HepG2 (cell line): ENCODE data around the gene FAM163B. TPM values are rescaled to one million over a fixed set of nuclear protein-coding genes. Genes with fewer than 3 reads are reported as not detected.

Experiments used
- ATAC-seq: fragments of 200-7000 bp; cut with Tn5 transposase; 3 replicates; pipeline ENCODE4 v1.9.1; 2020; ENCODE audit warnings: mild to moderate bottlenecking, moderate library complexity
- BruUV-seq: library from RNA; stranded (reverse); fragments of 400-500 nt; replicated peaks from 2 replicates; lab custom pipeline; 2021; lab: Mats Ljungman, UMichigan
- CTCF ChIA-PET: fragments of 300-600 bp; formaldehyde crosslinking; extraction: SDS; loops from one replicate; lab custom pipeline; 2021; ENCODE audit warnings: low total read pairs, inconsistent platforms, low intra/inter-chr PET ratio; lab: Yijun Ruan, JAX
- POLR2A ChIA-PET: fragments of 350-600 bp; sonication (Branson Sonifier 250); formaldehyde crosslinking; loops from one replicate; lab custom pipeline; 2020; ENCODE audit warnings: antibody characterized with exemption, inconsistent platforms; lab: Yijun Ruan, JAX
- DNase-seq: peaks from one replicate; pipeline ENCODE4 v3.0.0-alpha.2; 2015; ENCODE audit warnings: low spot score
- FAIRE-seq: peaks from 3 replicates; lab custom pipeline; 2011; peaks lifted over from hg19 to GRCh38; lab: Jason Lieb, UNC
- H2AFZ ChIP-seq: one replicate; pipeline ENCODE4 v1.6.1; 2011; ENCODE audit warnings: low read length, inconsistent platforms
- H3K27ac ChIP-seq: fragments of 300-600 bp; 3 replicates; pipeline ENCODE4 v1.8.0; 2011; ENCODE audit warnings: mixed run types, mild to moderate bottlenecking, mixed read lengths, low read length, inconsistent platforms; ENCODE audit not compliant: insufficient read depth; ENCODE audit errors: extremely low read length
- H3K27me3 ChIP-seq, 2 experiments: fragments of 200-600 bp in 1 of 2; 2 replicates in 1 of 2; 3 replicates in 1 of 2; pipeline versions ENCODE4 v1.6.0 to v1.8.0; 2011; ENCODE audit warnings: low read length in 2 of 2, mild to moderate bottlenecking in 2 of 2, moderate library complexity in 2 of 2, inconsistent platforms in 1 of 2; ENCODE audit not compliant: insufficient read depth in 2 of 2, control insufficient read depth in 1 of 2
- H3K36me3 ChIP-seq, 2 experiments: fragments of 200-600 bp in 1 of 2; replicated peaks in 1 of 2; 2 replicates in 1 of 2; 3 replicates in 1 of 2; pipeline versions ENCODE4 v1.5.1 to v1.8.0; 2011; ENCODE audit warnings: low read length in 2 of 2, inconsistent platforms in 1 of 2; ENCODE audit not compliant: insufficient read depth in 2 of 2, control insufficient read depth in 1 of 2
- H3K4me1 ChIP-seq: 2 replicates; pipeline ENCODE4 v1.5.1; 2012; ENCODE audit warnings: low read length, inconsistent platforms; ENCODE audit not compliant: insufficient read depth
- H3K4me2 ChIP-seq: 2 replicates; pipeline ENCODE4 v1.6.0; 2011; ENCODE audit warnings: low read depth, low read length, inconsistent platforms
- H3K4me3 ChIP-seq, 3 experiments: fragments of 200-600 bp in 1 of 3; sonication (generic), shearing (Covaris generic) in 1 of 3; replicated peaks in 1 of 3; 2 replicates each; pipeline ENCODE4 v1.5.1; 2011 to 2016; ENCODE audit warnings: low read length in 3 of 3, inconsistent platforms in 2 of 3, low read depth in 2 of 3, mild to moderate bottlenecking in 2 of 3, control low read depth in 1 of 3, mixed read lengths in 1 of 3; ENCODE audit not compliant: insufficient read depth in 1 of 3
- H3K79me2 ChIP-seq: one replicate; pipeline ENCODE4 v1.6.1; 2011; ENCODE audit warnings: low read length, inconsistent platforms; ENCODE audit not compliant: insufficient read depth
- H3K9ac ChIP-seq: 2 replicates; pipeline ENCODE4 v1.6.0; 2011; ENCODE audit warnings: mild to moderate bottlenecking, low read depth, low read length, inconsistent platforms; ENCODE audit not compliant: insufficient read depth
- H3K9me3 ChIP-seq: 2 replicates; pipeline ENCODE4 v1.5.1; 2012; ENCODE audit warnings: mild to moderate bottlenecking, low read length
- H4K20me1 ChIP-seq: 2 replicates; pipeline ENCODE4 v1.6.0; 2011; ENCODE audit warnings: inconsistent platforms, mild to moderate bottlenecking, low read length, moderate library complexity; ENCODE audit not compliant: insufficient read depth
- ATF1 ChIP-seq: IDR thresholded peaks from 2 replicates; pipeline ENCODE4 v1.6.1; 2016; ENCODE audit warnings: mild to moderate bottlenecking, control low read depth
- EP300 ChIP-seq, 3 experiments: sonication (generic) in 1 of 3; formaldehyde crosslinking in 1 of 3; IDR thresholded peaks; 2 replicates each; pipeline versions ENCODE4 v1.5.1 to v1.6.1; 2011 to 2020; ENCODE audit warnings: low read depth in 2 of 3, low read length in 2 of 3, borderline replicate concordance in 1 of 3, improper control_type of control experiment in 1 of 3, mild to moderate bottlenecking in 1 of 3, missing genetic modification reagents in 1 of 3, moderate library complexity in 1 of 3
- GPN1 ChIP-seq: sonication (generic); formaldehyde crosslinking; IDR thresholded peaks from 2 replicates; pipeline ENCODE4 v1.5.1; 2020; ENCODE audit warnings: missing genetic modification reagents, borderline replicate concordance
- PLRG1 ChIP-seq: fragments of 450-650 bp; conservative IDR thresholded peaks from 2 replicates; pipeline ENCODE4 v1.6.1; 2016
- REPIN1 ChIP-seq: sonication (generic); formaldehyde crosslinking; IDR thresholded peaks from 2 replicates; pipeline ENCODE4 v1.8.0; 2022; ENCODE audit warnings: missing genetic modification reagents, low read depth, mild to moderate bottlenecking, borderline replicate concordance
- RFXAP ChIP-seq: sonication (generic); formaldehyde crosslinking; IDR thresholded peaks from 2 replicates; pipeline ENCODE4 v1.4.0; 2020; ENCODE audit warnings: missing genetic modification reagents, borderline replicate concordance
- SATB2 ChIP-seq: sonication (generic); formaldehyde crosslinking; IDR thresholded peaks from 2 replicates; pipeline ENCODE4 v1.5.0; 2020; ENCODE audit warnings: missing genetic modification reagents
- ZNF724P ChIP-seq: sonication (generic); formaldehyde crosslinking; IDR thresholded peaks from 2 replicates; pipeline ENCODE4 v1.8.0; 2022; ENCODE audit warnings: missing genetic modification reagents, borderline replicate concordance
- WGBS: methylation state at CpG from one replicate; pipeline ENCODE4 v1.1.6; 2017; ENCODE audit warnings: low lambda C conversion rate; 5-methylcytosine and 5-hydroxymethylcytosine counted together
- in situ Hi-C: cut with HindIII; loops from 2 replicates; pipeline ENCODE4 v1.10.0; 2017; ENCODE audit warnings: low pct_unique_long_range_greater_than_20kb; ENCODE audit not compliant: extremely low pct_ligation_motif_present
- intact Hi-C: fragments of 100-400 bp; cut with micrococcal nuclease; formaldehyde crosslinking; loops from one replicate; pipeline ENCODE4 v1.10.0; 2022; ENCODE audit not compliant: unreplicated experiment
- polyA plus RNA-seq, 8 experiments: library from polyadenylated mRNA; depleted of rRNA in 3 of 8; stranded (reverse) in 7 of 8; unstranded in 1 of 8; fragments of >200 nt; fragmentation: Illumina TruSeq in 4 of 8; extraction: Trizol in 4 of 8; gene quantifications; 2 replicates each; pipeline versions ENCODE4 v1.2.1 to v1.2.3, GENCODE V29; 2011 to 2016; ENCODE audit warnings: low read depth in 4 of 8, missing spikeins in 1 of 8, mixed read lengths in 1 of 8; ENCODE audit not compliant: insufficient read depth in 1 of 8
- total RNA-seq, 5 experiments: library from RNA; depleted of rRNA; stranded (reverse); fragments of >200 nt; fragmentation: Illumina TruSeq; extraction: Trizol; gene quantifications; 2 replicates each; pipeline ENCODE4 v1.2.3, GENCODE V29; 2016; ENCODE audit warnings: low read depth in 1 of 5
- TF ChIP-seq, protein P1 (sequence below): sonication (generic); formaldehyde crosslinking; conservative IDR thresholded peaks from 2 replicates; pipeline ENCODE4 v1.5.0; 2020; ENCODE audit warnings: missing genetic modification reagents
- TF ChIP-seq, protein P2 (sequence below): sonication (generic); formaldehyde crosslinking; IDR thresholded peaks from 2 replicates; pipeline ENCODE4 v1.4.0; 2020; ENCODE audit warnings: missing genetic modification reagents

Gene FAM163B
- total and polyA plus RNA-seq, 2 of the 13 experiments (the other 11 are each of a cell fraction or from before 2014, with no cell fraction given): not detected

DNA sequence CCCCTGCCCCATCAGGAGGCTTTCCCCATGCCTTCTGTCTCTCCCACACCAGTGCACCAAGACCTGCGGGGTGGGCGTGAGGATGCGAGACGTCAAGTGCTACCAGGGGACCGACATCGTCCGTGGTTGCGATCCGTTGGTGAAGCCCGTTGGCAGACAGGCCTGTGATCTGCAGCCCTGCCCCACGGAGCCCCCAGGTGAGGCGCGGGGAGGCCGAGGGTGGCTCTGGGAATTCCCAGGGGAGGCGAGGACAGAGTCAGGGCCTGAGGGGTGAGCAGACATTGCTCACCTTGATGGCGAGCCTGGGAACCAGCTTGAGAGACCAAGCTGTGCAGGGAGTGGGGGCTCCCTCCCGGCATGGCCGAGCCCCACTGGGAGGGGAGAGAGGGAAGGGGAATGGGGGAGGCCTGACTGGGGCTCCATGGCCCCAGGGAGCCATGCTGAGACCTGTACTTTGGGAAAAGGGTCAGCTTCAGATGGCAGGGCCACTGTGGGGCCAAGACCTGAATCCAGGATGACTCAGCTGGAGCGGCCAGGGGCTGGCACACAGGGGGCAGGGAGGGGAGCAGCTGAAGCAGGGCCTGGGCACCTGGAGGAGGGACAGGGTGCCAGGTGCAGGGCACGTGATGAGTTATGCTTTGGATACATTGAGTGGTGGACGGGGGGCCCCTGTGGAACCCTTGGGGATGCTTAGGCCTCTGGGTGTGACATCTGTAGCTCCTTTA is 35.2 kb downstream of the FAM163B start:
- FAIRE-seq: no peak
- WGBS: 60% methylated on average over 15 of the region's 21 CpGs
- ChIA-PET POLR2A (no interaction called here), CTCF (no interaction called here)
- Histone ChIP-seq H3K36me3 (no peaks in the 10 kb centered on the region), H3K79me2 (no peaks in the 10 kb centered on the region), H3K9me3 (no peaks in the 10 kb centered on the region), H4K20me1 (no peaks in the 10 kb centered on the region), H3K27me3 (peaks cover 5 to 35% of the 10 kb centered on the region in 2 experiments; a peak in 4 of 5 replicates), H3K9ac (no peak overlapping the region), H3K4me3 (no peak overlapping the region), H3K4me1 (peaks cover 21% of the 10 kb centered on the region), H2AFZ (no peak overlapping the region), H3K4me2 (no peak overlapping the region), H3K27ac (no peak overlapping the region)
- in situ Hi-C loops (no loop called here), intact Hi-C loops (no loop called here)
- no peak for DNase-seq
- BruUV-seq: no TSS peak
- no peak for ATAC-seq
- TF ChIP-seq EP300 (IDR thresholded peaks at IDR 0.05; ENCODE audit: low read depth in 2 of 2, low read length in 2 of 2) (no peak), EP300 (CRISPR knock-in tag; IDR thresholded peaks at IDR 0.05; ENCODE audit: borderline replicate concordance) (no peak), SATB2 (CRISPR knock-in tag) (no peak), PLRG1 (no peak), ATF1 (no peak), REPIN1 (CRISPR knock-in tag) (no peak), GPN1 (CRISPR knock-in tag) (no peak), ZNF724P (CRISPR knock-in tag) (no peak), RFXAP (CRISPR knock-in tag) (no peak)
- TF ChIP-seq, protein P1, sequence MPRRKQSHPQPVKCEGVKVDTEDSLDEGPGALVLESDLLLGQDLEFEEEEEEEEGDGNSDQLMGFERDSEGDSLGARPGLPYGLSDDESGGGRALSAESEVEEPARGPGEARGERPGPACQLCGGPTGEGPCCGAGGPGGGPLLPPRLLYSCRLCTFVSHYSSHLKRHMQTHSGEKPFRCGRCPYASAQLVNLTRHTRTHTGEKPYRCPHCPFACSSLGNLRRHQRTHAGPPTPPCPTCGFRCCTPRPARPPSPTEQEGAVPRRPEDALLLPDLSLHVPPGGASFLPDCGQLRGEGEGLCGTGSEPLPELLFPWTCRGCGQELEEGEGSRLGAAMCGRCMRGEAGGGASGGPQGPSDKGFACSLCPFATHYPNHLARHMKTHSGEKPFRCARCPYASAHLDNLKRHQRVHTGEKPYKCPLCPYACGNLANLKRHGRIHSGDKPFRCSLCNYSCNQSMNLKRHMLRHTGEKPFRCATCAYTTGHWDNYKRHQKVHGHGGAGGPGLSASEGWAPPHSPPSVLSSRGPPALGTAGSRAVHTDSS (CRISPR knock-in tag): no peak
- TF ChIP-seq, protein P2, sequence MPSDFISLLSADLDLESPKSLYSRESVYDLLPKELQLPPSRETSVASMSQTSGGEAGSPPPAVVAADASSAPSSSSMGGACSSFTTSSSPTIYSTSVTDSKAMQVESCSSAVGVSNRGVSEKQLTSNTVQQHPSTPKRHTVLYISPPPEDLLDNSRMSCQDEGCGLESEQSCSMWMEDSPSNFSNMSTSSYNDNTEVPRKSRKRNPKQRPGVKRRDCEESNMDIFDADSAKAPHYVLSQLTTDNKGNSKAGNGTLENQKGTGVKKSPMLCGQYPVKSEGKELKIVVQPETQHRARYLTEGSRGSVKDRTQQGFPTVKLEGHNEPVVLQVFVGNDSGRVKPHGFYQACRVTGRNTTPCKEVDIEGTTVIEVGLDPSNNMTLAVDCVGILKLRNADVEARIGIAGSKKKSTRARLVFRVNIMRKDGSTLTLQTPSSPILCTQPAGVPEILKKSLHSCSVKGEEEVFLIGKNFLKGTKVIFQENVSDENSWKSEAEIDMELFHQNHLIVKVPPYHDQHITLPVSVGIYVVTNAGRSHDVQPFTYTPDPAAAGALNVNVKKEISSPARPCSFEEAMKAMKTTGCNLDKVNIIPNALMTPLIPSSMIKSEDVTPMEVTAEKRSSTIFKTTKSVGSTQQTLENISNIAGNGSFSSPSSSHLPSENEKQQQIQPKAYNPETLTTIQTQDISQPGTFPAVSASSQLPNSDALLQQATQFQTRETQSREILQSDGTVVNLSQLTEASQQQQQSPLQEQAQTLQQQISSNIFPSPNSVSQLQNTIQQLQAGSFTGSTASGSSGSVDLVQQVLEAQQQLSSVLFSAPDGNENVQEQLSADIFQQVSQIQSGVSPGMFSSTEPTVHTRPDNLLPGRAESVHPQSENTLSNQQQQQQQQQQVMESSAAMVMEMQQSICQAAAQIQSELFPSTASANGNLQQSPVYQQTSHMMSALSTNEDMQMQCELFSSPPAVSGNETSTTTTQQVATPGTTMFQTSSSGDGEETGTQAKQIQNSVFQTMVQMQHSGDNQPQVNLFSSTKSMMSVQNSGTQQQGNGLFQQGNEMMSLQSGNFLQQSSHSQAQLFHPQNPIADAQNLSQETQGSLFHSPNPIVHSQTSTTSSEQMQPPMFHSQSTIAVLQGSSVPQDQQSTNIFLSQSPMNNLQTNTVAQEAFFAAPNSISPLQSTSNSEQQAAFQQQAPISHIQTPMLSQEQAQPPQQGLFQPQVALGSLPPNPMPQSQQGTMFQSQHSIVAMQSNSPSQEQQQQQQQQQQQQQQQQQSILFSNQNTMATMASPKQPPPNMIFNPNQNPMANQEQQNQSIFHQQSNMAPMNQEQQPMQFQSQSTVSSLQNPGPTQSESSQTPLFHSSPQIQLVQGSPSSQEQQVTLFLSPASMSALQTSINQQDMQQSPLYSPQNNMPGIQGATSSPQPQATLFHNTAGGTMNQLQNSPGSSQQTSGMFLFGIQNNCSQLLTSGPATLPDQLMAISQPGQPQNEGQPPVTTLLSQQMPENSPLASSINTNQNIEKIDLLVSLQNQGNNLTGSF (CRISPR knock-in tag): no peak
